ENCODE results near the gene LY6G5B. TPM values are rescaled to one million over a fixed set of nuclear protein-coding genes. Genes with fewer than 3 reads are reported as not detected.
"Not testable (repeated sequence)": the region's sequence is repeated elsewhere in the genome, so short reads cannot be mapped to it uniquely, and the experiment has no call there.

Gene LY6G5B
- total RNA-seq, 2 donors from 2014 or later: 21.3 to 26.9 TPM

- no peak for ATAC-seq (replicated peaks in 1 of 2)
- Mint-ChIP-seq H3K4me3 (no peak overlapping the region), H3K36me3 (ENCODE audit: insufficient read depth in 2 of 2) (peaks cover 5% of the 10 kb centered on the region in 2 donors)
These were observed 23.1 kb downstream of the LY6G5B start for GRCh38 chr6:31692886-31693285.

GRCh38 chr6:31693535-31693934 is 23.8 kb downstream of the LY6G5B start:
- ATAC-seq (replicated peaks in 1 of 2) (no peak), DNase-seq (no peak)
- Mint-ChIP-seq H3K9me3 (no peaks in the 10 kb centered on the region), H3K4me1 (ENCODE audit: low read depth) (peaks cover 20% of the 10 kb centered on the region), H3K4me3 (no peak overlapping the region), H3K27me3 (ENCODE audit: low read depth) (no peaks in the 10 kb centered on the region), H3K36me3 (ENCODE audit: insufficient read depth in 2 of 2) (peaks cover 5% of the 10 kb centered on the region in 2 donors), H3K27ac (no peak overlapping the region)

More at GRCh38 chr6:31692886-31693285, 23.1 kb downstream of the LY6G5B start:
- no peak for DNase-seq
- no peaks in the 10 kb centered on the region for H3K9me3 Mint-ChIP-seq
- H3K4me1 Mint-ChIP-seq (ENCODE audit: low read depth): peaks cover 17% of the 10 kb centered on the region
- H3K27me3 Mint-ChIP-seq (ENCODE audit: low read depth): no peaks in the 10 kb centered on the region
- no peak overlapping the region for H3K27ac Mint-ChIP-seq

- ATAC-seq (replicated peaks in 1 of 2): peak; percentile 43 to 76
- DNase-seq: peak in 1 of 2 donors; percentile 23
- peaks cover 7 to 9% of the 10 kb centered on the region in 2 donors for H3K36me3 Mint-ChIP-seq (ENCODE audit: insufficient read depth in 2 of 2)
These were observed 27.8 kb downstream of the LY6G5B start for GRCh38 chr6:31697555-31697954.

GRCh38 chr6:31700740-31701401 is 31.1 kb downstream of the LY6G5B start:
- Mint-ChIP-seq H3K4me1 (ENCODE audit: low read depth) (peaks cover 40% of the 10 kb centered on the region), H3K27me3 (ENCODE audit: low read depth) (no peaks in the 10 kb centered on the region), H3K36me3 (ENCODE audit: insufficient read depth in 2 of 2) (peaks cover 9 to 11% of the 10 kb centered on the region in 2 donors), H3K9me3 (no peaks in the 10 kb centered on the region), H3K27ac (no peak overlapping the region), H3K4me3 (peak overlapping the region; percentile 87 to 90)
- ATAC-seq (replicated peaks in 1 of 2) (no peak), DNase-seq (no peak)

More at GRCh38 chr6:31697555-31697954, 27.8 kb downstream of the LY6G5B start:
- peak overlapping the region; percentile 2 to 50 for H3K4me3 Mint-ChIP-seq
- no peaks in the 10 kb centered on the region for H3K9me3 Mint-ChIP-seq
- peaks cover 30% of the 10 kb centered on the region for H3K4me1 Mint-ChIP-seq (ENCODE audit: low read depth)
- no peaks in the 10 kb centered on the region for H3K27me3 Mint-ChIP-seq (ENCODE audit: low read depth)
- peak overlapping the region; percentile 79 for H3K27ac Mint-ChIP-seq

- no peaks in the 10 kb centered on the region for H3K9me3 Mint-ChIP-seq
- H3K27ac Mint-ChIP-seq: peak overlapping the region; percentile 95
- peaks cover 40% of the 10 kb centered on the region for H3K4me1 Mint-ChIP-seq (ENCODE audit: low read depth)
- DNase-seq (no peak), ATAC-seq (replicated peaks in 1 of 2) (no peak)
- H3K36me3 Mint-ChIP-seq (ENCODE audit: insufficient read depth in 2 of 2): peaks cover 6 to 9% of the 10 kb centered on the region in 2 donors
- peak overlapping the region; percentile 87 to 90 for H3K4me3 Mint-ChIP-seq
- H3K27me3 Mint-ChIP-seq (ENCODE audit: low read depth): no peaks in the 10 kb centered on the region
These were observed 32.1 kb downstream of the LY6G5B start for GRCh38 chr6:31701666-31702404.

GRCh38 chr6:31702405-31702818 is 32.6 kb downstream of the LY6G5B start:
- ATAC-seq (replicated peaks in 1 of 2): peak; percentile 13 to 24

GRCh38 chr6:31702819-31703716 is 33.3 kb downstream of the LY6G5B start, which contains the start of gene ABHD16A:
ABHD16A (minus strand) TSS chr6:31703324; CDS start chr6:31703281, 43 bp downstream.
- peak; percentile 97 to 98 for DNase-seq
- peaks cover 6% of the 10 kb centered on the region in 2 donors for H3K36me3 Mint-ChIP-seq (ENCODE audit: insufficient read depth in 2 of 2)
- H3K4me1 Mint-ChIP-seq (ENCODE audit: low read depth): peaks cover 30% of the 10 kb centered on the region
- no peaks in the 10 kb centered on the region for H3K9me3 Mint-ChIP-seq
- H3K4me3 Mint-ChIP-seq: peak within 1 kb of the TSS; percentile 87 to 90
- no peaks in the 10 kb centered on the region for H3K27me3 Mint-ChIP-seq (ENCODE audit: low read depth)
- ATAC-seq (replicated peaks in 1 of 2): peak; percentile 97
- peak within 1 kb of the TSS; percentile 95 for H3K27ac Mint-ChIP-seq

More at GRCh38 chr6:31702405-31702818, 32.6 kb downstream of the LY6G5B start:
- peak; percentile 36 to 45 for DNase-seq
- Mint-ChIP-seq H3K4me1 (ENCODE audit: low read depth) (peaks cover 37% of the 10 kb centered on the region), H3K27ac (peak overlapping the region; percentile 95), H3K9me3 (no peaks in the 10 kb centered on the region), H3K27me3 (ENCODE audit: low read depth) (no peaks in the 10 kb centered on the region), H3K36me3 (ENCODE audit: insufficient read depth in 2 of 2) (peaks cover 6 to 9% of the 10 kb centered on the region in 2 donors), H3K4me3 (peak overlapping the region; percentile 87 to 90)

GRCh38 chr6:31705931-31706330 is 36.2 kb downstream of the LY6G5B start:
- peaks cover 29% of the 10 kb centered on the region for H3K4me1 Mint-ChIP-seq (ENCODE audit: low read depth)
- no peaks in the 10 kb centered on the region for H3K27me3 Mint-ChIP-seq (ENCODE audit: low read depth)
- H3K9me3 Mint-ChIP-seq: no peaks in the 10 kb centered on the region
- H3K36me3 Mint-ChIP-seq (ENCODE audit: insufficient read depth in 2 of 2): peaks cover 6% of the 10 kb centered on the region in 2 donors
- H3K27ac Mint-ChIP-seq: no peak overlapping the region
- no peak overlapping the region for H3K4me3 Mint-ChIP-seq
- ATAC-seq (replicated peaks in 1 of 2) (no peak), DNase-seq (no peak)

- DNase-seq: no peak
- H3K4me1 Mint-ChIP-seq (ENCODE audit: low read depth): peaks cover 27% of the 10 kb centered on the region
- ATAC-seq (replicated peaks in 1 of 2): no peak
- no peaks in the 10 kb centered on the region for H3K27me3 Mint-ChIP-seq (ENCODE audit: low read depth)
- H3K27ac Mint-ChIP-seq: no peak within 1 kb of the TSS
- H3K4me3 Mint-ChIP-seq: no peak within 1 kb of the TSS
- H3K9me3 Mint-ChIP-seq: no peaks in the 10 kb centered on the region
- peaks cover 6% of the 10 kb centered on the region in 2 donors for H3K36me3 Mint-ChIP-seq (ENCODE audit: insufficient read depth in 2 of 2)
These were observed 36.8 kb downstream of the LY6G5B start, which contains the start of gene LY6G6F for GRCh38 chr6:31706599-31706998. LY6G6F (plus strand) TSS chr6:31706866; CDS start chr6:31706907, 41 bp downstream.

GRCh38 chr6:31707701-31708100 is 37.9 kb downstream of the LY6G5B start:
- no peaks in the 10 kb centered on the region for H3K9me3 Mint-ChIP-seq

GRCh38 chr6:31708224-31708623 is 38.4 kb downstream of the LY6G5B start:
- H3K27me3 Mint-ChIP-seq (ENCODE audit: low read depth): no peaks in the 10 kb centered on the region
- DNase-seq (no peak), ATAC-seq (replicated peaks in 1 of 2) (no peak)
- H3K9me3 Mint-ChIP-seq: no peaks in the 10 kb centered on the region
- no peak overlapping the region for H3K27ac Mint-ChIP-seq
- H3K4me1 Mint-ChIP-seq (ENCODE audit: low read depth): peaks cover 17% of the 10 kb centered on the region
- no peaks in the 10 kb centered on the region for H3K36me3 Mint-ChIP-seq (ENCODE audit: insufficient read depth in 2 of 2)
- H3K4me3 Mint-ChIP-seq: no peak overlapping the region

More at GRCh38 chr6:31707701-31708100, 37.9 kb downstream of the LY6G5B start:
- ATAC-seq (replicated peaks in 1 of 2): no peak
- Mint-ChIP-seq H3K4me1 (ENCODE audit: low read depth) (peaks cover 18% of the 10 kb centered on the region), H3K27ac (no peak overlapping the region), H3K4me3 (no peak overlapping the region), H3K27me3 (ENCODE audit: low read depth) (no peaks in the 10 kb centered on the region), H3K36me3 (ENCODE audit: insufficient read depth in 2 of 2) (peaks cover under 1% of the 10 kb centered on the region in 2 donors)
- no peak for DNase-seq

- not testable (repeated sequence) for H3K9me3 Mint-ChIP-seq; H3K27ac Mint-ChIP-seq; H3K36me3 Mint-ChIP-seq (ENCODE audit: insufficient read depth in 2 of 2); DNase-seq; ATAC-seq (replicated peaks in 1 of 2); H3K27me3 Mint-ChIP-seq (ENCODE audit: low read depth); H3K4me3 Mint-ChIP-seq
- H3K4me1 Mint-ChIP-seq (ENCODE audit: low read depth): peaks cover 12% of the 10 kb centered on the region
These were observed 39.4 kb downstream of the LY6G5B start for GRCh38 chr6:31709157-31709556.

Measured in activated T-cell treated with anti-CD3 and anti-CD28 coated beads, Interleukin-2, amount 50 U/mL, for 72 hours (primary cell).